GM10266 (cell line): ENCODE measurements around the gene ACSF3.

Source experiments
- DNase-seq: peaks from one replicate; pipeline ENCODE4 v3.0.0; 2012; ENCODE audit errors: extremely low spot score
- CTCF ChIP-seq: IDR thresholded peaks from 2 replicates; pipeline ENCODE4 v1.5.1; 2012; ENCODE audit warnings: mild to moderate bottlenecking, low read depth; ENCODE audit not compliant: control insufficient read depth, insufficient read depth; ENCODE audit errors: missing control alignments

The ACSF3 gene

GRCh38 chr16:89105599-89106151, 12.0 kb downstream of the ACSF3 start:
- DNase-seq = no peak
- no peak for TF ChIP-seq CTCF

- TF ChIP-seq CTCF = no peak
These were observed 13.0 kb downstream of the ACSF3 start for GRCh38 chr16:89106533-89107202.

GRCh38 chr16:89107203-89107582, 13.5 kb downstream of the ACSF3 start:
- no peak for DNase-seq
- TF ChIP-seq CTCF = no peak

More at GRCh38 chr16:89106533-89107202, 13.0 kb downstream of the ACSF3 start:
- no peak for DNase-seq

DNA sequence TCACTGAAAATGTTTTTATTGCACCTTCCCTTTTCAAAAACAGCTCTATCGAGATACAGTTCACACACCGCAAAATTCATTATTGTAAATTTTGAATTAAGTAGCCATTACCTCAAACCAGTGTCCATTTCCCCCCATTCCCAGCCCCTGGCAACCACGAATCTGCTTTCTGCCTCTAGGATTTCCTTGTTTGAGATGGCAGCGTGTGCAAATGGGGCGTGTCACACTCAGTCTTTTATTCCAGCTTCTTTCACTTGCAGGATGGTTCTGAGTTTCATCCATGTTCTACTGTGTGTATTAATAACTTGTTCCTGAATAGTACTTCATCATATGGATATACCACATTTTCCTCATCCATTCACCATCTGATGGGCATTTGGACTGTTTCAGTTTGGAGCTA, 14.8 kb downstream of the ACSF3 start:
- no peak for DNase-seq
- TF ChIP-seq CTCF = no peak

DNA sequence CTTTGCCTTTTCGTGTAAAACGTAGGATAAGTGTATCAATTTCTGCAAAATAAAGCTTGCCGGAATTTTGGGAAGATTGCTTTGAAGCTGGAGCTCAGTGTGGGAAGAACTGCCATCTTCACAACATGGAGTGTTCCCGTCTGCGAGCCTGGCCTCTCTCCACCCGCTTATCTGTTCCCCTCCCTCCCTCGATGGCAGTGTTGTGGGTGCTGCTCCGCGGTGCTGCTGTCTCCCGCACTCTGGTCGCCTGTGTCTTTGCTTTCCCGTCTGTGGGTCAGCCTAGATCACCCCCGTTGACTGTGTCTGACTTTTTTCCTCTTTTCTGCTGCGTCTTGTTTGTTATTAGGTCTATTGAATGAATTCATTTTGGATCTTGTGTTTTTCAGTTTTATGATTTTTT, 17.0 kb downstream of the ACSF3 start:
- no peak for DNase-seq

GRCh38 chr16:89111263-89111662, 17.6 kb downstream of the ACSF3 start:
- DNase-seq = no peak
- TF ChIP-seq CTCF = no peak

More for the DNA sequence above, 17.0 kb downstream of the ACSF3 start:
- TF ChIP-seq CTCF = no peak

GRCh38 chr16:89112377-89113151, 18.9 kb downstream of the ACSF3 start:
- DNase-seq = no peak
- TF ChIP-seq CTCF = no peak
